Astrocyte of the cerebellum (primary cell): ENCODE measurements around the gene SPNS1.

Experiments
- DNase-seq: peaks from one replicate; pipeline ENCODE4 v3.0.0-alpha.2; 2011; ENCODE audit warnings: low read depth
- H3K4me3 ChIP-seq: 2 replicates; pipeline ENCODE4 v1.5.1; 2011; ENCODE audit warnings: mild to moderate bottlenecking, low read depth, low read length, moderate library complexity
- in situ Hi-C: cut with HindIII; loops from 2 replicates; pipeline ENCODE4 v1.10.0; 2017; ENCODE audit warnings: low sequenced_read_pairs
- TF ChIP-seq, protein P1 (sequence below): IDR thresholded peaks from 2 replicates; pipeline ENCODE4 v1.5.1; 2012; ENCODE audit warnings: low read length, low read depth, moderate library complexity, mild to moderate bottlenecking; ENCODE audit errors: missing control alignments

SPNS1 gene

DNA sequence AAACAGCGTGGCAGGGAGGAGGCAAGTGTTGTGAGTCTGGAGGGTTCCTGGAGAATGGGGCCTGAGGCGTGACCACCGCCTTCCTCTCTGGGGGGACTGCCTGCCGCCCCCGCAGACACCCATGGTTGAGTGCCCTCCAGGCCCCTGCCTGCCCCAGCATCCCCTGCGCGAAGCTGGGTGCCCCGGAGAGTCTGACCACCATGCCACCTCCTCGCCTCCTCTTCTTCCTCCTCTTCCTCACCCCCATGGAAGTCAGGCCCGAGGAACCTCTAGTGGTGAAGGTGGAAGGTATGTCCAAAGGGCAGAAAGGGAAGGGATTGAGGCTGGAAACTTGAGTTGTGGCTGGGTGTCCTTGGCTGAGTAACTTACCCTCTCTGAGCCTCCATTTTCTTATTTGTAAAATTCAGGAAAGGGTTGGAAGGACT is 42.8 kb upstream of the SPNS1 start, which contains the start of gene CD19:
Gene CD19, plus strand, starts transcription at position 171 of the 425 bp plus-strand sequence. Its CDS starts 30 bp downstream, at position 201.
- H3K4me3 ChIP-seq: no peak within 1 kb of the TSS
- TF ChIP-seq, protein P1, sequence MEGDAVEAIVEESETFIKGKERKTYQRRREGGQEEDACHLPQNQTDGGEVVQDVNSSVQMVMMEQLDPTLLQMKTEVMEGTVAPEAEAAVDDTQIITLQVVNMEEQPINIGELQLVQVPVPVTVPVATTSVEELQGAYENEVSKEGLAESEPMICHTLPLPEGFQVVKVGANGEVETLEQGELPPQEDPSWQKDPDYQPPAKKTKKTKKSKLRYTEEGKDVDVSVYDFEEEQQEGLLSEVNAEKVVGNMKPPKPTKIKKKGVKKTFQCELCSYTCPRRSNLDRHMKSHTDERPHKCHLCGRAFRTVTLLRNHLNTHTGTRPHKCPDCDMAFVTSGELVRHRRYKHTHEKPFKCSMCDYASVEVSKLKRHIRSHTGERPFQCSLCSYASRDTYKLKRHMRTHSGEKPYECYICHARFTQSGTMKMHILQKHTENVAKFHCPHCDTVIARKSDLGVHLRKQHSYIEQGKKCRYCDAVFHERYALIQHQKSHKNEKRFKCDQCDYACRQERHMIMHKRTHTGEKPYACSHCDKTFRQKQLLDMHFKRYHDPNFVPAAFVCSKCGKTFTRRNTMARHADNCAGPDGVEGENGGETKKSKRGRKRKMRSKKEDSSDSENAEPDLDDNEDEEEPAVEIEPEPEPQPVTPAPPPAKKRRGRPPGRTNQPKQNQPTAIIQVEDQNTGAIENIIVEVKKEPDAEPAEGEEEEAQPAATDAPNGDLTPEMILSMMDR: no peak
- no peak for DNase-seq
- in situ Hi-C loops: no loop called here

- H3K4me3 ChIP-seq: no peak overlapping the region
- in situ Hi-C loops: no loop called here
- no peak for DNase-seq
- TF ChIP-seq, protein P1: no peak
These were observed 42.0 kb upstream of the SPNS1 start for GRCh38 chr16:28932339-28933141.

DNA sequence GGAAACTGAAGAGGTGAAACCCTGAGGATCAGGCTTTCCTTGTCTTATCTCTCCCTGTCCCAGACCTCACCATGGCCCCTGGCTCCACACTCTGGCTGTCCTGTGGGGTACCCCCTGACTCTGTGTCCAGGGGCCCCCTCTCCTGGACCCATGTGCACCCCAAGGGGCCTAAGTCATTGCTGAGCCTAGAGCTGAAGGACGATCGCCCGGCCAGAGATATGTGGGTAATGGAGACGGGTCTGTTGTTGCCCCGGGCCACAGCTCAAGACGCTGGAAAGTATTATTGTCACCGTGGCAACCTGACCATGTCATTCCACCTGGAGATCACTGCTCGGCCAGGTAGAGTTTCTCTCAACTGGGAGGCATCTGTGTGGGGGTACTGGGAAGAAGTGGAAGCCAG is 41.4 kb upstream of the SPNS1 start:
- in situ Hi-C loops: no loop called here
- TF ChIP-seq, protein P1: no peak

DNA sequence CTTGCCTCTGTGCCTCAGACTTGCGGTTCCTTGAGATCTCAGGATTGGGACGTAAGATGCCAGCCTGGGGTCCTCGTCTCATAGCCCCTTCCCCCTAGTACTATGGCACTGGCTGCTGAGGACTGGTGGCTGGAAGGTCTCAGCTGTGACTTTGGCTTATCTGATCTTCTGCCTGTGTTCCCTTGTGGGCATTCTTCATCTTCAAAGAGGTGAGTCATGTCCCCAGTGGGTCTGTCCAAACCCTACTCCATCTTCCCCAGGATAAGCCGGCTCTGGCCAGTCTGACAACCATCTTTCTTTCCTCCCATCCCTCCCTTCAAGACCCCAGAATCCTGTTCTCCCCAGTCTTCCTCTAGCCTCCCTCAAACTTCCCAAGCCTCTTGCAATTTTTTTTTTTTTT is 39.2 kb upstream of the SPNS1 start:
- in situ Hi-C loops: no loop called here
- H3K4me3 ChIP-seq: no peak overlapping the region
- TF ChIP-seq, protein P1: no peak
- DNase-seq: no peak

More for the DNA sequence above, 41.4 kb upstream of the SPNS1 start:
- no peak for DNase-seq
- no peak overlapping the region for H3K4me3 ChIP-seq

DNA sequence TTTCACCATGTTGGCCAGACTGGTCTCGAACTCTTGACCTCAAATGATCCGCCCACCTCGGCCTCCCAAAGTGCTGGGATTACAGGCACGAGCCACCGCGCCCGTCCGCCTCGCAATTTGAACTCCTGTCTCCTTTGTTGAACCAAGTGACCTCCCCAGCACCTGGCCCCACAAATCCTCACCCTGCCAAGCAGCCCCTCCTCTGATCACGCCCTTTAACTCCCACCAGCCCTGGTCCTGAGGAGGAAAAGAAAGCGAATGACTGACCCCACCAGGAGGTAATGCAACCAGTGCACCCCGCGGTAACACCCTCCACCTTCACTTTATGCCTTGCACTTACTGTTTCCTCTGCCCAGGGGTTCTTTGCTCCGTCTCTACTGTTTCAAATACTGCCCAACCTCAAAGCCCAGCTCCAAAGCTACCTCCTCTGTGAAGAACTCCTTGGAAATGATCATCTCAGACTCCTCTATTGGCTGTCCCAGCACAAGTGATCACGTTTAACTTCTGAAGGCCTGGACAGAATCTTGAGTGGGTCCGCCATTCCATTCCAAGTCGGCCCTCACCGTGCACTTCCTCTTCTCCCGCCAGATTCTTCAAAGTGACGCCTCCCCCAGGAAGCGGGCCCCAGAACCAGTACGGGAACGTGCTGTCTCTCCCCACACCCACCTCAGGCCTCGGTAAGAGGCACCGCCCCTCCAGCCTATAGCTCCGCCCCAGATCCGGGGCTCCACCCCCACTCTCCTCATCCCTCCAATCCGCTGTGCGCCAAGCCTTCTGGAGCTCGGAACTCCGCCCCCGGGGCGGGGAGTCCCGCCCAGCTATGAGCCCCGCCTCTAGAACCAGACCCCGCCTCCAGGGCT is 38.4 kb upstream of the SPNS1 start:
- in situ Hi-C loops: no loop called here
- TF ChIP-seq, protein P1: no peak
- no peak overlapping the region for H3K4me3 ChIP-seq
- DNase-seq: no peak

- TF ChIP-seq, protein P1: no peak
- in situ Hi-C loops: no loop called here
- no peak overlapping the region for H3K4me3 ChIP-seq
- DNase-seq: no peak
These were observed 37.8 kb upstream of the SPNS1 start for GRCh38 chr16:28936784-28937155.
